Smooth muscle cell (in vitro differentiated cells): ENCODE results near the gene ATP2C1. TPM values are rescaled to one million over a fixed set of nuclear protein-coding genes. Genes with fewer than 3 reads are reported as not detected.

Source experiments
- DNase-seq: peaks from one replicate; lab custom pipeline; 2025; ENCODE audit not compliant: unreplicated experiment; lab: John Stamatoyannopoulos, UW
- H2AFZ ChIP-seq: fragments of 200-600 bp; sonication (generic); 2 replicates; pipeline ENCODE4 v1.6.0; 2016; ENCODE audit warnings: antibody characterized with exemption, low read depth, mild to moderate bottlenecking
- H3F3A ChIP-seq: fragments of 200-600 bp; sonication (generic); 2 replicates; pipeline ENCODE4 v1.6.0; 2017; ENCODE audit warnings: antibody characterized with exemption, low read depth
- H3K27ac ChIP-seq: fragments of 200-600 bp; sonication (generic); 2 replicates; pipeline ENCODE4 v1.5.1; 2016; ENCODE audit warnings: low read depth, mild to moderate bottlenecking
- H3K27me3 ChIP-seq: fragments of 200-600 bp; sonication (generic); 2 replicates; pipeline ENCODE4 v1.6.1; 2016; ENCODE audit warnings: low read depth, mild to moderate bottlenecking
- H3K36me3 ChIP-seq: fragments of 200-600 bp; sonication (generic); 2 replicates; pipeline ENCODE4 v1.5.1; 2016; ENCODE audit warnings: low read depth
- H3K4me1 ChIP-seq: fragments of 200-600 bp; sonication (generic); 2 replicates; pipeline ENCODE4 v1.5.1; 2016; ENCODE audit warnings: low read depth
- H3K4me2 ChIP-seq: fragments of 200-600 bp; sonication (generic); 2 replicates; pipeline ENCODE4 v1.6.0; 2016; ENCODE audit warnings: mild to moderate bottlenecking
- H3K4me3 ChIP-seq: fragments of 200-600 bp; sonication (generic); 2 replicates; pipeline ENCODE4 v1.5.1; 2016; ENCODE audit warnings: mild to moderate bottlenecking
- H3K79me2 ChIP-seq: fragments of 200-600 bp; sonication (generic); 2 replicates; pipeline ENCODE4 v1.6.0; 2016; ENCODE audit warnings: low read depth, mild to moderate bottlenecking
- H3K9ac ChIP-seq: fragments of 200-600 bp; sonication (generic); 2 replicates; pipeline ENCODE4 v1.6.0; 2016; ENCODE audit warnings: low read depth
- H3K9me3 ChIP-seq: fragments of 200-600 bp; sonication (generic); replicated peaks from 2 replicates; pipeline ENCODE4 v1.5.1; 2016; ENCODE audit warnings: low read depth
- H4K20me1 ChIP-seq: fragments of 200-600 bp; sonication (generic); 2 replicates; pipeline ENCODE4 v1.6.0; 2016; ENCODE audit warnings: low read depth
- WGBS: methylation state at CpG from one replicate; pipeline ENCODE4 v1.1.7; 2016; ENCODE audit warnings: low lambda C conversion rate; 5-methylcytosine and 5-hydroxymethylcytosine counted together
- polyA plus RNA-seq: library from polyadenylated mRNA; unstranded; fragments of >200 nt; fragmentation: Nextera tagmentation; extraction: Ambion mirVana; gene quantifications from 2 replicates; pipeline ENCODE4 v1.2.1, GENCODE V29; 2016
- total RNA-seq: library from RNA; depleted of rRNA; stranded (reverse); fragments of >200 nt; gene quantifications from 2 replicates; pipeline ENCODE4 v1.2.3, GENCODE V29; 2014
- TF ChIP-seq, protein P1 (sequence below): fragments of 200-600 bp; sonication (generic); IDR thresholded peaks from 2 replicates; pipeline ENCODE4 v1.5.1; 2017; ENCODE audit warnings: borderline replicate concordance, mild to moderate bottlenecking, antibody characterized with exemption; ENCODE audit not compliant: insufficient read depth, poor library complexity, severe bottlenecking

ATP2C1 gene
- total and polyA plus RNA-seq, 2 experiments from 2014 or later, result 36.0 to 85.9 TPM

DNA sequence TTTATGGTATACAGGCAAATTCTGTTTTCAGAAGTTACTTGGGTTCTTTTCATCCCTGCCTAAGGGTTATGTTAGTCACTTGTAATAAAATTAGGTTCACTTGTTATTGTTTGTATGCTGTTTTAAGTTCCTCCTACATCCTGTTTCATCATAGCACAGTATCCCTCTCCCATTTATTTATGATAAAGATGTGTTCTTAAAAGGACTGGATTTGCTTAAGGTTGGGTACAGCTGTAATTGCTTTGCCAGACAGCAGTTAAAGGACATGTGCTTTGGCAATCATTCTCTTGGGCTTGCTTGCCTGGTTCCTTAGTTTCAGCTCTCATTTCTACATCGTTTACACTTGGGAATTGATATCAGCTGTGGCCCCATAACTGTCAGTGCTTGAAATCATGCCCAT lies 11.7 kb downstream of the ATP2C1 start:
- Histone ChIP-seq H3F3A (no peaks in the 10 kb centered on the region), H3K79me2 (peaks cover 92% of the 10 kb centered on the region), H3K4me3 (no peak overlapping the region), H2AFZ (no peak overlapping the region), H3K36me3 (no peaks in the 10 kb centered on the region), H3K9ac (no peak overlapping the region), H3K9me3 (no peaks in the 10 kb centered on the region), H3K4me2 (no peak overlapping the region), H4K20me1 (peaks cover 90% of the 10 kb centered on the region), H3K27me3 (no peaks in the 10 kb centered on the region), H3K27ac (no peak overlapping the region), H3K4me1 (no peaks in the 10 kb centered on the region)
- TF ChIP-seq, protein P1, sequence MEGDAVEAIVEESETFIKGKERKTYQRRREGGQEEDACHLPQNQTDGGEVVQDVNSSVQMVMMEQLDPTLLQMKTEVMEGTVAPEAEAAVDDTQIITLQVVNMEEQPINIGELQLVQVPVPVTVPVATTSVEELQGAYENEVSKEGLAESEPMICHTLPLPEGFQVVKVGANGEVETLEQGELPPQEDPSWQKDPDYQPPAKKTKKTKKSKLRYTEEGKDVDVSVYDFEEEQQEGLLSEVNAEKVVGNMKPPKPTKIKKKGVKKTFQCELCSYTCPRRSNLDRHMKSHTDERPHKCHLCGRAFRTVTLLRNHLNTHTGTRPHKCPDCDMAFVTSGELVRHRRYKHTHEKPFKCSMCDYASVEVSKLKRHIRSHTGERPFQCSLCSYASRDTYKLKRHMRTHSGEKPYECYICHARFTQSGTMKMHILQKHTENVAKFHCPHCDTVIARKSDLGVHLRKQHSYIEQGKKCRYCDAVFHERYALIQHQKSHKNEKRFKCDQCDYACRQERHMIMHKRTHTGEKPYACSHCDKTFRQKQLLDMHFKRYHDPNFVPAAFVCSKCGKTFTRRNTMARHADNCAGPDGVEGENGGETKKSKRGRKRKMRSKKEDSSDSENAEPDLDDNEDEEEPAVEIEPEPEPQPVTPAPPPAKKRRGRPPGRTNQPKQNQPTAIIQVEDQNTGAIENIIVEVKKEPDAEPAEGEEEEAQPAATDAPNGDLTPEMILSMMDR, result no peak
- WGBS, result 75% methylated on average over 1 of the region's 1 CpG
- no peak for DNase-seq

- H2AFZ ChIP-seq, result no peak overlapping the region
- TF ChIP-seq, protein P1, result no peak
- no peak overlapping the region for H3K27ac ChIP-seq
- WGBS, result 90% methylated on average over 3 of the region's 3 CpGs
- H3K4me2 ChIP-seq, result no peak overlapping the region
- DNase-seq, result no peak
- no peak overlapping the region for H3K4me3 ChIP-seq
- H3F3A ChIP-seq, result no peaks in the 10 kb centered on the region
- no peaks in the 10 kb centered on the region for H3K36me3 ChIP-seq
- no peak overlapping the region for H3K9ac ChIP-seq
- peaks cover 80% of the 10 kb centered on the region for H4K20me1 ChIP-seq
- no peaks in the 10 kb centered on the region for H3K9me3 ChIP-seq
- H3K27me3 ChIP-seq, result no peaks in the 10 kb centered on the region
- no peaks in the 10 kb centered on the region for H3K4me1 ChIP-seq
- H3K79me2 ChIP-seq, result peaks cover 85% of the 10 kb centered on the region
These were observed 12.6 kb downstream of the ATP2C1 start for GRCh38 chr3:130906374-130906995.

GRCh38 chr3:130907500-130907899 lies 13.6 kb downstream of the ATP2C1 start:
- Histone ChIP-seq H3K27me3 (no peaks in the 10 kb centered on the region), H3F3A (no peaks in the 10 kb centered on the region), H2AFZ (no peak overlapping the region), H3K9ac (no peak overlapping the region), H3K79me2 (peaks cover 75% of the 10 kb centered on the region), H3K9me3 (no peaks in the 10 kb centered on the region), H3K4me1 (no peaks in the 10 kb centered on the region), H3K4me3 (no peak overlapping the region), H3K27ac (no peak overlapping the region), H3K4me2 (no peak overlapping the region), H4K20me1 (peaks cover 70% of the 10 kb centered on the region), H3K36me3 (no peaks in the 10 kb centered on the region)
- TF ChIP-seq, protein P1, result no peak
- DNase-seq, result no peak

DNA sequence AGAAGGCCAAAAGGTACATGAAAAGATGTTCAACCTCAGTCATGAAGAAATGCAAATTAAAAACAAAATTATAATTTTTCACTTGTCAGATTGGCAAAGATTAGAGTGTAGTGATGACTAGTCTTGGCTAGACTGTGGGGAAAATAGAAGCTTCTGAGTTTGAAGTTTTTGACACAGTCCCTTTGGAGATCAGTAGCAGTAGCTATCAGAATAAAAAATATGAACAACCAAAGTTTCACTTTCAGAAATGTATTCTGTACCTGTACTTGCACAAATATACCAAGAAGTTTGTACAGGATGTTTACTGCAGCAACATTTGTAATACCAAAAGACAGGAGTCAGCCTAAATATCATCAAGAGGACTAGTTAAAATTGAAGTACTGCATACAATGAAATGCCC lies 14.1 kb downstream of the ATP2C1 start:
- peaks cover 70% of the 10 kb centered on the region for H3K79me2 ChIP-seq
- H2AFZ ChIP-seq, result no peak overlapping the region
- H3K27ac ChIP-seq, result no peak overlapping the region
- no peak overlapping the region for H3K4me2 ChIP-seq
- no peaks in the 10 kb centered on the region for H3K36me3 ChIP-seq
- TF ChIP-seq, protein P1, result no peak
- no peaks in the 10 kb centered on the region for H3K9me3 ChIP-seq
- peaks cover 66% of the 10 kb centered on the region for H4K20me1 ChIP-seq
- no peak for DNase-seq
- H3K4me1 ChIP-seq, result no peaks in the 10 kb centered on the region
- H3K4me3 ChIP-seq, result no peak overlapping the region
- no peaks in the 10 kb centered on the region for H3K27me3 ChIP-seq
- no peak overlapping the region for H3K9ac ChIP-seq
- no peaks in the 10 kb centered on the region for H3F3A ChIP-seq
